Measurements from ENCODE around the gene PRRC2B. TPM values are rescaled to one million over a fixed set of nuclear protein-coding genes. Genes with fewer than 3 reads are reported as not detected.

The PRRC2B gene
- total RNA-seq, 1 experiment from 2014 or later = 106 TPM

DNA sequence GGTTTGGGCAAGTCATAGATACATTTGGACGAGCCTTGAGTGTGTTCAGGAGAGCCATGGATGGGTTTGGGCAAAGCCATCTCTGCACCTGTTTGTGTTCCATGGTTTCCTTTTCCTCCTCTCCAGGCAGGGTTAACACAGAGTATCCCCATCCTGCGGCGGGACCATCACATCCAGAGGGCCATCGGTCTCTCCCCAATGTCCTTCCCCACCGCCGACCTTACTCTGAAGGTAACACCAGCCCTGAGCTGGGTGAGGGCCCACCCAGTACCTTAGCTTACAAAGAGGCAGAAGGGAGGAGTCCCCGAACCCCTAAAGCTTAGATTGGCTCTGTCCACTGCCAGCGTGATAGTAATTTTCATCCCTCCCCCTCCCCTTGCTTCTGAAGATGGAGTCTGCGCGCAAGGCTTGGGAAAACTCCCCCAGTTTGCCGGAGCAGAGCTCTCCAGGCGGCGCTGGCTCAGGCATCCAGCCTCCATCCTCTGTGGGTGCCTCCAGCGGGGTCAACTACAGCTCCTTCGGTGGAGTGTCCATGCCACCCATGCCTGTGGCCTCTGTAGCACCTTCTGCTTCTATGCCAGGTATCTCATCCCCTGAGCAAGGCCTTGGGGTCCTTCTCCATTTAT lies 90.8 kb downstream of the PRRC2B start:
- no peak for DNase-seq (ENCODE audit: low spot score)

DNA sequence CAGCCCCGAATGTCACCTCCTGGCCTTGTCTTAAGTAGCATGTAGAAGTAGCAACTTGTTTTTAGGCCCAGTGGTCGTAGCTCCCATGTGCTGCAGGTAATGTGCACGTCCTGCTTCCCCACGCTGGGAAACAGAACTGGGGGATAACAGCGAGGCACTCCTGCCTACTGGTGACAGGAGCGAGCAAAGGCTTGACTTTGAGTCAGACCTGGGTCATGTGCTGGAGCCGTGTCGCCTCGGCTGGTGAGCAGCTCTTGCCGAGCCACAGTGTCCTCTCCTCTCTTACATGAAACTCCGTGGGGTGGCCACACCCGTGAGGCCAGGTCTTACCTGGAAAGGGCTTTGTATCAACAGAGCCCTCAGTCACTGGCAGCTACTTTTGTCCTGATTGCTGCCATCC lies 91.3 kb downstream of the PRRC2B start:
- no peak for DNase-seq (ENCODE audit: low spot score)

DNA sequence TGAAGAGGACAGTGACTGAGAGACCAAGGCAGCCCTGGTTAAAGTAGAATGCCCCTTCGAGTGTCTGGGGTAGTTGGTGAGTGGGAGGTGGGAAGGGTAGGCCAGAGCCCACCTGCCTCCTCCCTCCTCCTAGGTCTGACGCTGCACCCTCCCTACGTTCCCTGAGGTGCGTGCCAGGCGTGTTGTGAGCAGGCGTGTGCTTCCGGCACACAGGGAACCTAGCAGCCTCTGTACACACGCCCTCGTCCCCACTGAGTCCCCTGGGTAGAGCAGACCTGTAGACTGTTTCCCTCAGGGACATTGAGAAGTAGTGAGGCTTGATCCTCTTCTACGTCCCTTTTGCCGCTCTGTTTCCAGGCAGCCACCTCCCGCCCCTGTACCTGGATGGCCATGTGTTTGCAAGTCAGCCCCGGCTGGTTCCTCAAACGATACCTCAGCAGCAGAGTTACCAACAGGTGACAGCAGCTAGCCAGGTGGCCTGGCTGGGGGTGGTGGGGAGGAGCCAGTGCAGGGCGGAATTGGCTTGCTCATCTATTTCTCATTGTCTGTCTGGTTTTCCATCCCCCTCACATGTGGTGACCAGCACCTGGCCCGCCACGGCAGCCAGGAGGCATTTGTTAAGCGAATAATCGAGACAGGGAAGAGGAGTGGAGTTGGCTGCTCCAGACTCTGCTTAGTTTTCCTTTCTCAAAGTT lies 92.0 kb downstream of the PRRC2B start:
- DNase-seq (ENCODE audit: low spot score) = no peak

DNA sequence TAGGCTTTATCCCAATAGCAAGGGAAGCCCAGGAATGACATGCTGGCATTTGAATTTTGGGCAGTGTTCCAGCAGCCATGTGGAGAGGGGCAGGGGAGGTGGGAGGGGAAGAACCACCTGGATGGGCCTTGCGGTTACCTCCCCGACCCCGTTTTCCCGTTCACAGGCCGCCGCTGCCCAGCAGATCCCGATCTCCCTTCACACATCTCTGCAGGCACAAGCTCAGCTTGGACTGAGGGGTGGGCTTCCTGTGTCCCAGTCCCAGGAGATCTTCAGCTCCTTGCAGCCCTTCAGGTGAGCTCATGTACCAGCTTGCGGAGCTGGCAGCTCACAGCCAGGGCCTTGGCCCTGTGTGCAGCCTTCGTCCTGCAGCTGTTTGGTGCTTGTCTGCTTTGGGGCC lies 93.1 kb downstream of the PRRC2B start:
- DNase-seq (ENCODE audit: low spot score) = no peak

DNA sequence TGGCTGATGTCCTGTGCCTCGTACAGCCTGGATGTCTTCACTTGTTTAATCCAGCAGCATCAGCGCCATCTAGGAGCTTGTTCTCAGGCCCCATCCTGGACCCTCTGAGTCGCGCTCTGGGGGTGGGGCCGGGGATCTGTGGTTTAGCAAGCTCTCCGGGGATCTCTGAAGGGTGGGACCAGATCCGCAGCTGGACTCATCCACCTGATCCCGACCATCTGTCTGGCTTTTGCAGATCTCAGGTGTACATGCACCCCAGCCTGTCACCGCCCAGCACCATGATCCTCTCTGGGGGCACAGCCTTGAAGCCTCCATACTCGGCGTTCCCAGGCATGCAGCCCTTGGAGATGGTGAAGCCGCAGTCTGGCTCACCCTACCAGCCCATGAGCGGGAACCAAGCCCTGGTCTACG lies 93.7 kb downstream of the PRRC2B start:
- no peak for DNase-seq (ENCODE audit: low spot score)

DNA sequence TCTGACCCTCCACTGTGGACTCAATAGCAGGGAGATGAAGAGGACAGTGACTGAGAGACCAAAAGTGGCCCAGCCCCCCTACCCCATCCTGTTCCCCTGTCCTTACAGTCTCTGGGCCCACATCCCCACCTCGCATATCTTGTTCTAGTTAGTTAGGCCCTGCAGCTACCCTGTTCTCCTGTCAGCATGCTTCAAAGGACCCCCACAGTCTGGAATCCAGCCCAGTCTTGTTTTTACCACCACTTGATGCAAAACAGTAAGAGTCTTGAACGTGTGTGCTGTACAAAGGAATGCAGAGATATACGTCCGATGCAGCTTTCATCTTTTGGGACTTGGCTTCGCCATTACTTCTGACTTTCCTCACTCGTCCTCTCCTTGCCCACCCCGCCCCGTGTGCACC lies 96.6 kb downstream of the PRRC2B start:
- no peak for DNase-seq (ENCODE audit: low spot score)

DNA sequence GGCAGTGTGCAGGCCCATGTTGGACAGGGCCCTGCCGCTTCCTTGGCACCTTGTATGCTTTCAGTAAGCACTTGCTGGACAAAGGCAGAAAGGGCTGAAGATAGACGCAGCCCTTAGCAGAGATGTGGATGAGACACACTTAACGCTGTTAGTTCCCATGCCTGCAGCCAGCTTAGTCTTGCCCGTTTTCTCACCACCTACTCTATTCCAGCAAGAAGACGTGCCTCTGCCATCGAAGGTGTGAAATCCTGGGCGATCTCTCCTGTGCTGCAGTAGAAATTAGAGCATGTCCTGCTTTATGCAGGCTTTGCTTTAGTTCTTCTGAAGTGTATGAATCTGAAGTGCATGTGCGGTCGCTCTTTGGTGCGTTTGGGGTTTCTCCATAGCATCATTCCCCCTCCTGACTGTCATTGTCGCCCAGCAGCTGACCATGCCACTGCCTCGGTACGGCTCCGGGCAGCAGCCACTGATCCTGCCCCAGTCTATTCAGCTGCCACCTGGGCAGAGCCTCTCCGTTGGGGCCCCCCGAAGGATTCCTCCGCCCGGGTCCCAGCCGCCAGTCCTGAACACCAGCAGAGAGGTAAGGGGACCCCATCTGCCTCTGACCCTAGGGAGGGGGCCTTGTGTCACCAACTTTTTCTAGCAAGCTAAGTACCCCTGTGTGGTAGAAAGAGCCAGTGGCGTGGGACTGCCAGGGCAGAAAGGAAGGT lies 97.3 kb downstream of the PRRC2B start:
- DNase-seq (ENCODE audit: low spot score) = no peak

DNA sequence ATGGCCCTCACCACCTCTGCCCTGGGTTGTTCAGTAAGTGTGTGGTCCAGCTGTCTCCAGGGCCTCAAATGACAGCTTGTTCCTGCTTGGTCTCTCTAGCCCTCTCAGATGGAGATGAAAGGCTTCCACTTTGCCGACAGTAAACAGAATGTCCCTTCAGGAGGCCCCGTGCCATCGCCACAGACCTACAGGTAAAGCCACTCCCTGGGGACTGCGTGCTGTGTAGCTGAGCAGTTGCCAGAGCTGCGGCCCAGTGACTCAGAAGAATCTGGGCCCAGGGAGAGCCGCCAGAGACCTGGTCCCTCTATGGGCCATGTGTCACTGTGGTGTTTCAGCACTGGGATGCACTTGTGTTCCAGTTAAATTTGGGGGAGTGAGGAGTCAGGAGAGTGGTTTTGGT lies 98.2 kb downstream of the PRRC2B start:
- no peak for DNase-seq (ENCODE audit: low spot score)

DNA sequence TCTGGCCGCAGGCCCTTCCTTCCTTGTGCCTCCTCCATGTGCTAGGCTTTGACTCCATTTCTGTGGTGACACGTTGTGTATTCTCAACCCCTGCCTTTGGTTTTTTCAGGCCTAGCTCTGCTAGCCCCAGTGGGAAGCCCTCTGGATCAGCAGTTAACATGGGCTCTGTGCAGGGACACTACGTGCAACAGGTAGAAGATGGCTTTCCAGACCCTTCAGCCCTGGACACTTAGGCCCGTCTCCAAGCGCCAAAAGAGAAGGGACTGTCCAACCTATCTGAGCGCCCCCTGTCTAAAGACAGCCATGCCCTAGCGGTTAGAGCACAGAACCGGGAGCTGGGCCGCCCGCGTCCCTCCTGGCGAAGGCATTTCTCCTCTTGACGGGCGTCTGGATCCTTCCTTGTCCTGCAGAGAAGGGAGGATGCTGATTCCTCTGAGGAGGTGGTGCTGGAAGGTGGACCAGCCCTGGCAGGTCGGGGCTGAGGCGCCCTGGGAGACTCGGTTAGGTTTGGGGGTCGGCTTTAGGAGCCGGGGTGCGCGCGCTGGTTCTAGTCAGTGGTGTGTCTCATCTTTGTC lies 100.5 kb downstream of the PRRC2B start:
- no peak for DNase-seq (ENCODE audit: low spot score)

DNA sequence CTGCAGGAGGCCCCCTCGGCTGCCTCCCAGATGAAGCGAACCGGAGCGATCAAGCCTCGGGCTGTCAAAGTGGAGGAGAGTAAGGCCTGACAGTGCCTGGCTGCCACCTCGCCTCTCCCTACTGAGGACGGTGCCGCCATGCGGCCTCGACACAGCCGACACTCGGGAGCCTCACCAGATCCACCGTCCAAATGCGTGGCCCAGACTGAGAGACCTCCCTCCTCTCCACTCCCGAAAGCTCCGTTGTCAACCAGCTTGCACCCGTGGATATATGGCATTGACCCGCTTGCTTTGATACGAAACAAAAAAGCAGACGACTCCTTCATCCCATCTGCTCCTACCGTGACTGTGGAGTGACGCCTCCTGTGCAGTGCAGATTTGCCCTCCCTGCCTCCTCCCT lies 101.9 kb downstream of the PRRC2B start:
- no peak for DNase-seq (ENCODE audit: low spot score)

DNA sequence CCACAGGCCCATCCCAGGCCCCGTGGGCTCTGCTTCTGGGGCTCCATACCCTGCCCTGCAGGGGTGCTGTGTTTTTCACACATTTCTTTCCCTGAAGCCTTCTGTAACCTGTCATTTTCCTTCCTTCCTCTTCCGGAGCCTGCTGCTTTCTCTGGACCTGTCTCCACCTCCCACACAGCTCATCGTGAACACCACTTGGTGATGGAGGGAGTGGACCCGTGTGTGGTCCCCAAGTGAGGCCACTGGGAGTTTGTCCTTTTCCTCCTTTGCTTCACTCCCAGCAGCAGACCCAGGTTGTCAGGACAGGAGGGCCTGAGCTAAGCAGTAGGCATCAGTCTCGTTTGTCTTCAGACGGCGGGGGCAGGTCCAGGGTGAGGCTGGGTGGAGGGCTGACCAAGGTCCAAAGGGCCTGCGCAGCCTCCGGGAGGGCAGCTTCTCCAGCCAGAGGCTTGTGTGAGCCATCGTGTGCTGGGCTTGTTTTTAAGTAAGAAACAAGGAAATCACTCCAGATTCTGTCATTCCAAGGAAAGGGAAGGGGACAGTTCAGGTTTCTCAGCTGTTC lies 103.0 kb downstream of the PRRC2B start:
- DNase-seq (ENCODE audit: low spot score) = no peak

DNA sequence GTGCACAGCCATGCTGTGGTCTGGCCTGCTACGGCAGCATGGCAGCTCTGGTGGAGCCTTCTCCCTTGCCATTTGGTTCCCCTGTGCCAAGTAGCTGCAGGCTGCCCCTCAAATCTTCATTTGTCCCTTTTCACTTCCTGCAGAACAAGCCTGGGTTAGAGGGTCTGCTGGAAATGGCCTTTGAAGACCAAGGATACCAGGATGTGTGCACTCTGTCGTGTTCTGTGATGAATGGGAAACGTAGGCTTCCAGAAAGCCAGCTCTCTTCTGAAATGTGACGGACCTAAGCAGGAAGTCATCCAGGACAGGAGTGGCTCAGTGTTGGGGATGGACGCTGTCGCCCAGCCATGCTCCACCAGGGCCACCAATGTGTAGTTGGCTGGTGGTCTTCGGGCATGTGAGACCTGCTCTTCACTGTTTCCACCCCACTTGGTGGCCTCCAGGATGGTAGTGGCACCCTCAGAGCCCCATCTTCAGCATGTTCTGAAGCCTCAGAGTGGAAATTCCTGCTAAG lies 105.4 kb downstream of the PRRC2B start:
- DNase-seq (ENCODE audit: low spot score) = no peak

DNA sequence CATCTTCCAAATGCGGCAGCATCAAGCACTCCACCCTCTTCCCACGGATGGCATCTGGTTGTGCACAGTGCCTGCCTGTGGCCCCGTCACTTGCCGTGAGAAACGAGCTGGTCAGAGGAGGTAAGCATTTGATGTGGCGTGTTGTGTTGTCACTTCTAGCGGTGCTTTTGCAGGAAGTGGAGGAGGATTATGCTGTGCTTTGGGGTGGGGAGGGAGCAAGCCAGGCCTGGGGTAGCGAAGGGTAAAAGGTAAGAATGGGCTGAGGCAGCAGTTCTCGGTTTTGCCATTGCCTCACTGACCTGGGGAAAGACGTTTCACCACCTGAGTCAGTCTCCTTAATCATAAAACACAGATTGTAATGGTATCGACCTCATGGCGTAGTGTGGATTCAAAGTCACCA lies 106.5 kb downstream of the PRRC2B start:
- DNase-seq (ENCODE audit: low spot score) = peak; percentile 16

DNA sequence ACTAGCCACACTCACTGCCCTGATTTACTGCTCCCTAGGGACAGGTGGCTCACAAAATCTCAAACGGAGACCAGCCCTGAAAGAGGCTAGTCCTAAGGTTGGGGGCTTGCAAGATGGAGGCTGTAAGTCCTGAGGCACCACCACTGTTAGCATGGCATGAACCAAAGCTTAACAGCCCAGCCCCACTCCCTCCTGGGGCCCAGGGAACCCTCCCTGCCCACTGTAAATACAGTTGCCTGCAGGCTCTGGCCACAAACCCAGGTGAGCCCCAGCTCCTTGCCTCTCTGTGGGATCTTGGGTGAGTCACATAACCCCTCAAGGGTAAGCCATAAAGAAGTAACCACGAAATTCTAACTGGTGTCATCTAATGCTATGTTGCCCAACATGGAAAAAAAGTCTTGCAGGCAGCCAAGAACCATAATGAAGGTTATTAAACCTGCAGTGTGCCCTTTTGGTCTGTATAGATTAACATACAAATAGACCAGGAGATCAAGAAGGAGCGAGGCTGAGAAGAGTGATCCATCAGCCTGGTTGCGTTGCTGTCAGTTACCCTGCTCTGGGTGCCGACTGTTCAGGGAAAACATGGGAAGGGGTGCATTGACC lies 107.2 kb downstream of the PRRC2B start:
- DNase-seq (ENCODE audit: low spot score) = peak; percentile 28

DNA sequence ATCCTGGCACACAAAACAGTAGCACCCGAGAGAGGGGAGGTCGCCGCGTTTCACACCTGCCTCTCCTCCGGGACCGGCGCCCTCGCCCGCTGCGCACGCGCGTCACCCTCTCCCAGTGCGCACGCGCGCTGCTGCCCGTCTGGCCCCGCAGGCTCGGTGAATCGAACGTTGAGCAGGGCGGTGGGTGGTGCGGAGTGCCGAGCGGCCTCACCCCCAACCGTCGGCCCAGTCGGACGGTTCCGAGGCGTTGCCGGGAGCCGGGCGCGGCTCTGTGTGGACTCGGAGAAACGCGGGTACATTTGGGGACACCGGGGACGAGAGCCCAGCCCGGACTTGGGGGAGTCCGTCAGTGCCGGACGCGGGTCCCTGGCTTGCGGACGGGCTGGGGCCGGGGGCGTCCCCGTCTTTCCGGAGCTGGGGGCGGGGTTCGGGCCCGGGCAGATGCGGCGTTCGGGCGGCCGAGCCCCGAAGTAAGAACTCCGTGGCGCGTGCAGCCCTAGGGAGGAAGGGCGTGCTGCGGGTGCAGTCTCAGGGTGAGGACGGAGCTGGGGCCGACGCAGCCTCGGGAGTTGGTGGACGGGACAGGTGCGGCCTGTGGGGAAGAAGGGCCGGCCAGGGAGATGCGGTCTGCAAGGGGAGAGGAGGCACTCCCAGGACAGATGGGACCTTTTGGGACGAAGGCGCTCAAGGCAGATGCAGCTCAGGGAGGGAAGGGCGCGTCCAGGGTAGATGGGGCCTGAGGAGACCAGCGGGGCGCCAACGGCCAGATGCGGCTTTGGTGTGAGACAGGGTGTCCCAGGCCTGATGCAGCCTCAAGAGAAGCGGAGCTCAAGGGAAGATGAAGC lies 109.1 kb downstream of the PRRC2B start, which contains the start of gene POMT1:
TSS of gene POMT1 (plus strand) at position 138 of the 845 bp plus-strand sequence. CDS start 1,301 bp downstream, outside the sequence.
- DNase-seq (ENCODE audit: low spot score) = peak; percentile 81

DNA sequence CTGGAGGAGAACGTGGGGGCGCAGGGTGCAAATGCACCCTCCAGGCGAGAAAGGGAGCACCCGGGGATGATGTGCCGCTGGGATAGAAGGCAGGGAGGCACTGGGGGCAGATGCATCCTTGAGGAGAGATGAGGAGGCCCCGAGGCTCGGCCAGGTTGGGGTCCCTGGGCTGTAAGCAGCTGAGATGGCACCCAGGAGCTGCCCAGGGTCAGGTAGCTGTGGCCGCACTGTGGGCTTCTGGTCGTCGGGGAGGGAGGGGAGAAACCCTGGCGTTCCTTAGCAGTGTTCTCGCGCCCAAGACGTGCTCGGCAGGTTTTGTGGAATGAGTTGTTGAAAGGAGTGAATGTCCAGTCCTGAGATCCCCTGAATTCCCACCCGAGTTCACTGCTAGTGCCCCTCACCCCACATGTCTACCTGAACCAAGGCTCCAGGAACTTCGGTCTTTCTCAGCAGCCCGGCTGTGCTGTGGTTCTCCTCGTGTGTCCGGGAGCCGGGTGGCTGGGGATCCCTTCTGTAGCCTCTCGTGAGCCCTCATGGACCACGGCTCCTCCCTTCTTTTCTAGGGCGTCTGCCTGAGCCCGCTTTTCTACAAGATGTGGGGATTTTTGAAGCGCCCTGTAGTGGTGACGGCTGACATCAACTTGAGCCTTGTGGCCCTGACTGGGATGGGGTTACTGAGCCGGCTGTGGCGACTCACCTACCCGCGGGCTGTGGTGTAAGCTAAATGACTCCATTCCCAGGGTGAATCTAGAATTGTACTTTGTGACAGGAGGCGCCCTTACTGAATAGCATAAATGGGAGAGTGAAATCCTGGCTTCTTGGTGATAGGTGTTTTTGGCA lies 110.0 kb downstream of the PRRC2B start:
- DNase-seq (ENCODE audit: low spot score) = peak; percentile 44

DNA sequence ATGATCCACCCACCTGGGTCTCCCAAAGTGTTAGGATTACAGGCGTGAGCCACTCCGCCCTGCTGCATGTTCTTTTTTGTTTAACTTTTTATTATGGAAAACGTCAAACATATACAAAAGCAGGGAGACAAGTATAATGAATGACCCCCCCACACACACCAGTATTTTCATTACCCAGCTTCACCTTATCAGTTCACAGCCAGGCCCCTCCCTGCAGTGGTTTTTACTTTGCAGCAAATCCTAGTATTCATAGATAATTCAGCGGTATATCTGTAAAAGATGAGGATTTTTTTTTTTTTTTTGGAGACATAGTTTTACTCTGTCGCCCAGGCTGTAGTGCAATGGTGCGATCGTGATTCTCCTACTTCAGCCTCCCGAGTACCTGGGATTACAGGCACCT lies 111.1 kb downstream of the PRRC2B start:
- no peak for DNase-seq (ENCODE audit: low spot score)

DNA sequence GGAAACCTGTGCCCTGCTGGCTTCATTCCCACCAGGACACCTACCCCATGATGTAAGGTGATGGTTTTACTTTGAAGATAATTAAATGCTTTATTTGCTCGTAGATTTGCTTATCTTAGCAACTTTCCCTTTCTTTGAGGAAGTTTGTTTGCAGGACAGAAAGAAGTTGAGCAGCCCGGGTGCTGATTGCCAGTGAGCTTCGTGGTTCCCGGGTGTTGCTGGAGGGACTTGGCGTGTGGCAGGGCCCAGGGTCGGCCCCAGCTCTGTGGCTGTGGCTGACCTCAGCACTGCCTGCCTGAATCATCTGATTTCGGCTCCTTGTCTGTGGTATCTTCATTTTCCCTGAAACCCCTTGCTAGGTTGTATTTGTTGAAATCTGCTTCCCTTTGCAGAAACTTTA lies 117.5 kb downstream of the PRRC2B start:
- no peak for DNase-seq (ENCODE audit: low spot score)

DNA sequence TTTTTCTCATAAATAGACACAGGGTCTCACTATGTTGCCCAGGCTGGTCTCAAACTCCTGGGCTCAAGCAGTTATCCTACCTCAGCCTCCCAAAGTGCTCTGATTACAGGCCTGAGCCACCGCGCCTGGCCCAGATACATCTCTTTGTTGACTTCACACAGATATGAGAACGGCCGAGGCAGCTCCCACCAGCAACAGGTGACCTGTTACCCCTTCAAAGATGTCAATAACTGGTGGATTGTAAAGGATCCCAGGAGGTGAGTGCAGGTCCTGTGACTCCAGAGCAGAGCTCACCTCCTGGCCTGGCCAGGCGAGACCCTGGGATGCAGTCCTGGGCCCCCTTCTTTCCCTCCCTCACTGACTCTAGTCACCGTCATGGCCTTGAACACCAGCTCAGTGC lies 118.0 kb downstream of the PRRC2B start:
- DNase-seq (ENCODE audit: low spot score) = no peak

DNA sequence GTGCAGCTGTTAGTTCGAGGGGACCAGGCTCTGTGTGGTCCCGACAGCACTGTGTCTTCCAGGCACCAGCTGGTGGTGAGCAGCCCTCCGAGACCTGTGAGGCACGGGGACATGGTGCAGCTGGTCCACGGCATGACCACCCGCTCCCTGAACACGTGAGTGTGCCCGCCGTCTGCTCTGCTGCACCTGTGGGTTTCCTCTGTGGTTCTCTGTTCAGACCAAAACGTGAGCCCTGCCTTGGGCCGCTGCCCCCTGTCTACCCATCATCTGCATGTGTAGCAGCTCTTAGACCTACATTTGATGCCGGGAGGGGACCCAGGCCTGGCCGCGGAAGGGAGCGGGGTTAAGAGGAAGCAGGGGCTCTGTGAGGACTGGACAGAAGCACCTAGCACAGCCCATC lies 119.3 kb downstream of the PRRC2B start:
- DNase-seq (ENCODE audit: low spot score) = no peak
